SK-N-SH treated with all-trans-retinoic acid at 6 μM for 48 hours (cell line): ENCODE results near the gene FLT4.

Source experiments
- ATAC-seq: fragments of 200-7000 bp; cut with Tn5 transposase; 3 replicates; pipeline ENCODE4 v1.9.1; 2020; ENCODE audit warnings: mild to moderate bottlenecking, moderate library complexity
- ARNTL ChIP-seq: fragments of 450-650 bp; formaldehyde crosslinking; IDR thresholded peaks from 2 replicates; pipeline ENCODE4 v1.5.0; 2020; ENCODE audit warnings: low read depth, mild to moderate bottlenecking, moderate library complexity, borderline replicate concordance
- BACH2 ChIP-seq: fragments of 250-450 bp; sonication (Bioruptor Pico); IDR thresholded peaks from 2 replicates; pipeline ENCODE4 v1.9.0; 2021; ENCODE audit warnings: mild to moderate bottlenecking, borderline replicate concordance
- CSDC2 ChIP-seq: fragments of 250-450 bp; sonication (Bioruptor Pico); IDR thresholded peaks from 2 replicates; pipeline ENCODE4 v1.5.0; 2020; ENCODE audit warnings: mild to moderate bottlenecking, moderate library complexity
- ESRRG ChIP-seq: fragments of 250-450 bp; sonication (Bioruptor Pico); IDR thresholded peaks from 2 replicates; pipeline ENCODE4 v1.6.1; 2021; ENCODE audit warnings: mild to moderate bottlenecking
- ISL1 ChIP-seq: fragments of 250-450 bp; sonication (Bioruptor Pico); IDR thresholded peaks from 2 replicates; pipeline ENCODE4 v2.1.2; 2022; ENCODE audit warnings: mild to moderate bottlenecking, moderate library complexity
- PPARA ChIP-seq: fragments of 250-450 bp; sonication (Bioruptor Pico); IDR thresholded peaks from 2 replicates; pipeline ENCODE4 v1.5.0; 2020; ENCODE audit warnings: mild to moderate bottlenecking, borderline replicate concordance
- RARB ChIP-seq: fragments of 250-450 bp; sonication (Bioruptor Pico); IDR thresholded peaks from 2 replicates; pipeline ENCODE4 v1.8.0; 2021; ENCODE audit warnings: mild to moderate bottlenecking, moderate library complexity
- SNAI2 ChIP-seq: fragments of 250-450 bp; sonication (Bioruptor Pico); IDR thresholded peaks from 2 replicates; pipeline ENCODE4 v1.5.0; 2020; ENCODE audit warnings: mild to moderate bottlenecking, moderate library complexity
- TCF4 ChIP-seq: fragments of 250-450 bp; sonication (Bioruptor Pico); IDR thresholded peaks from 2 replicates; pipeline ENCODE4 v1.8.0; 2021; ENCODE audit warnings: mild to moderate bottlenecking, moderate library complexity, borderline replicate concordance
- ZC3H10 ChIP-seq: fragments of 250-450 bp; sonication (Bioruptor Pico); IDR thresholded peaks from 2 replicates; pipeline ENCODE4 v1.5.1; 2021; ENCODE audit warnings: mild to moderate bottlenecking, moderate library complexity
- ZFP30 ChIP-seq: fragments of 450-650 bp; formaldehyde crosslinking; IDR thresholded peaks from 2 replicates; pipeline ENCODE4 v1.5.0; 2022; ENCODE audit warnings: mild to moderate bottlenecking, moderate library complexity
- ZNF565 ChIP-seq: fragments of 450-650 bp; formaldehyde crosslinking; conservative IDR thresholded peaks from 2 replicates; pipeline ENCODE4 v1.5.0; 2020; ENCODE audit warnings: low read depth, mild to moderate bottlenecking, moderate library complexity
- ZNF70 ChIP-seq: fragments of 450-650 bp; formaldehyde crosslinking; IDR thresholded peaks from 2 replicates; pipeline ENCODE4 v1.5.0; 2020; ENCODE audit warnings: mild to moderate bottlenecking, moderate library complexity
- ZNF8 ChIP-seq: fragments of 450-650 bp; formaldehyde crosslinking; IDR thresholded peaks from 2 replicates; pipeline ENCODE4 v1.5.0; 2020; ENCODE audit warnings: mild to moderate bottlenecking, moderate library complexity
- TF ChIP-seq, protein P1 (sequence below): fragments of 250-450 bp; sonication (Bioruptor Pico); IDR thresholded peaks from 2 replicates; pipeline ENCODE4 v1.5.1; 2020; ENCODE audit warnings: low read depth, mild to moderate bottlenecking, moderate library complexity
- TF ChIP-seq, protein P2 (sequence below): fragments of 250-450 bp; sonication (Bioruptor Pico); IDR thresholded peaks from 2 replicates; pipeline ENCODE4 v1.8.0; 2020; ENCODE audit warnings: mild to moderate bottlenecking, moderate library complexity, borderline replicate concordance
- TF ChIP-seq, protein P3 (sequence below): fragments of 250-450 bp; sonication (Bioruptor Pico); IDR thresholded peaks from 2 replicates; pipeline ENCODE4 v1.5.0; 2020; ENCODE audit warnings: mild to moderate bottlenecking, moderate library complexity
- TF ChIP-seq, protein P4 (sequence below): fragments of 250-450 bp; sonication (Bioruptor Pico); IDR thresholded peaks from 2 replicates; pipeline ENCODE4 v1.5.1; 2021; ENCODE audit warnings: mild to moderate bottlenecking, moderate library complexity

The FLT4 gene

DNA sequence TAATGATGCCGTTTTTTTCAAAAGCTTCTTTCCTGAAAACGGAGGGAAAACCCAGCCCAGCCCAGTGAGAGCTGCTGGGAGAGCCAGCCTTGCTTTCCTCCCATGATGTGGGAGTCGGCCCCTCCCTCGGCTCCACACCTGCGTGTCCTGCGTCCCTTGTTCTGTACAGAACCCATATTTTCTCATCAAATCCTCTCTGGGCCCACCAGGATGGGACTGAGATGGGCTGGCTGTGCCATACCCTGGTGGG, 8.9 kb downstream of the FLT4 start (continued):
- TF ChIP-seq, protein P1, sequence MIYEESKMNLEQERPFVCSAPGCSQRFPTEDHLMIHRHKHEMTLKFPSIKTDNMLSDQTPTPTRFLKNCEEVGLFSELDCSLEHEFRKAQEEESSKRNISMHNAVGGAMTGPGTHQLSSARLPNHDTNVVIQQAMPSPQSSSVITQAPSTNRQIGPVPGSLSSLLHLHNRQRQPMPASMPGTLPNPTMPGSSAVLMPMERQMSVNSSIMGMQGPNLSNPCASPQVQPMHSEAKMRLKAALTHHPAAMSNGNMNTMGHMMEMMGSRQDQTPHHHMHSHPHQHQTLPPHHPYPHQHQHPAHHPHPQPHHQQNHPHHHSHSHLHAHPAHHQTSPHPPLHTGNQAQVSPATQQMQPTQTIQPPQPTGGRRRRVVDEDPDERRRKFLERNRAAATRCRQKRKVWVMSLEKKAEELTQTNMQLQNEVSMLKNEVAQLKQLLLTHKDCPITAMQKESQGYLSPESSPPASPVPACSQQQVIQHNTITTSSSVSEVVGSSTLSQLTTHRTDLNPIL, result no peak
- TF ChIP-seq ZNF565 (CRISPR knock-in tag) (no peak), PPARA (no peak), CSDC2 (CRISPR knock-in tag) (no peak), ISL1 (CRISPR knock-in tag) (no peak), ZNF8 (no peak), ZFP30 (no peak), ZC3H10 (CRISPR knock-in tag) (no peak)
- TF ChIP-seq, all 23 proteins: peak for 0

DNA sequence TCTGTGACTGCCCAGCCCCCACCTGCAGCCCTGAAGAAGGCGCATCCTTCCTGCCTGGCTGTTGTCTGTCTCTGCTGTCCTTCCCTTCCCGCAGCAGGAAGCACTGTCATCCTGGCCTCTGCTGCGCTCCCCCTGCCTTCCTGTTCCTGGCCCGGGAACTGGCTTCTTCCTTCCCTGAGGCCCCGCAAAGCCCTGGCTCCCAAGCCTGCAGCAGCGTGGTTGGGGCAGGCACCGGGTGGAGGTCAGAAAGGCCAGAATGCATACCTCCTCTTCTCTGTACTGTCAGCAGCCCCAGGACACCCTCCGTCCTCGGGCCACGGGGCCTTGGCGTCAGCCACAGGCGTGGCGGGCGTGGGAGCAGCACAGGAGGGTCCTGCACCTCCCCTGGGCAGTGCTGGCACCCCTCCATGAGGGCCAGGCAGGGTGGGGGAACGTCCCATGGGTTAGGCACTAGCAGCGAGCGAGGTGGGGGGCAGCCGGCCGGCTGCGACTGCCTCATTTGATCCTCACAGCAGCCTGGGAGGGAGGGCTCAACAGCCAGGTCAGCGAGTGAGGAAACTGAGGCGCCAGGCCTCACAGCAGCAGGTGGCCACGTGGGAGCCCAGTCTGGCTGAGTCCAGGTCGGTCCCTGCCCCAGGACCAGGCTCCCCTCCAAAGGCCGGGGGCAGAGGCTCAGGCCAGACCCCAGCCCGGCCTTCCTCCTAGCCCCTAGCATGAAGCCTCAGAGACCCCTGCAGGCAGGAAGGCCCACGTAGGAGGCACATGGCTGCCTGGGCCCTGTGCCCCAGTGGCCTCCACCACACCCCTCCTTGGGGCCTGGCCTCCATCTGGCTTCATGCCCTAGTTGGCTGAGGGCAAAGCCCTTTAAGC, 9.4 kb downstream of the FLT4 start:
- no peak for TF ChIP-seq ARNTL
- no peak for TF ChIP-seq ESRRG (CRISPR knock-in tag)
- TF ChIP-seq, protein P2, sequence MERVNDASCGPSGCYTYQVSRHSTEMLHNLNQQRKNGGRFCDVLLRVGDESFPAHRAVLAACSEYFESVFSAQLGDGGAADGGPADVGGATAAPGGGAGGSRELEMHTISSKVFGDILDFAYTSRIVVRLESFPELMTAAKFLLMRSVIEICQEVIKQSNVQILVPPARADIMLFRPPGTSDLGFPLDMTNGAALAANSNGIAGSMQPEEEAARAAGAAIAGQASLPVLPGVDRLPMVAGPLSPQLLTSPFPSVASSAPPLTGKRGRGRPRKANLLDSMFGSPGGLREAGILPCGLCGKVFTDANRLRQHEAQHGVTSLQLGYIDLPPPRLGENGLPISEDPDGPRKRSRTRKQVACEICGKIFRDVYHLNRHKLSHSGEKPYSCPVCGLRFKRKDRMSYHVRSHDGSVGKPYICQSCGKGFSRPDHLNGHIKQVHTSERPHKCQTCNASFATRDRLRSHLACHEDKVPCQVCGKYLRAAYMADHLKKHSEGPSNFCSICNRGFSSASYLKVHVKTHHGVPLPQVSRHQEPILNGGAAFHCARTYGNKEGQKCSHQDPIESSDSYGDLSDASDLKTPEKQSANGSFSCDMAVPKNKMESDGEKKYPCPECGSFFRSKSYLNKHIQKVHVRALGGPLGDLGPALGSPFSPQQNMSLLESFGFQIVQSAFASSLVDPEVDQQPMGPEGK (CRISPR knock-in tag), result no peak
- TF ChIP-seq, protein P1, result no peak
- TF ChIP-seq, protein P3, sequence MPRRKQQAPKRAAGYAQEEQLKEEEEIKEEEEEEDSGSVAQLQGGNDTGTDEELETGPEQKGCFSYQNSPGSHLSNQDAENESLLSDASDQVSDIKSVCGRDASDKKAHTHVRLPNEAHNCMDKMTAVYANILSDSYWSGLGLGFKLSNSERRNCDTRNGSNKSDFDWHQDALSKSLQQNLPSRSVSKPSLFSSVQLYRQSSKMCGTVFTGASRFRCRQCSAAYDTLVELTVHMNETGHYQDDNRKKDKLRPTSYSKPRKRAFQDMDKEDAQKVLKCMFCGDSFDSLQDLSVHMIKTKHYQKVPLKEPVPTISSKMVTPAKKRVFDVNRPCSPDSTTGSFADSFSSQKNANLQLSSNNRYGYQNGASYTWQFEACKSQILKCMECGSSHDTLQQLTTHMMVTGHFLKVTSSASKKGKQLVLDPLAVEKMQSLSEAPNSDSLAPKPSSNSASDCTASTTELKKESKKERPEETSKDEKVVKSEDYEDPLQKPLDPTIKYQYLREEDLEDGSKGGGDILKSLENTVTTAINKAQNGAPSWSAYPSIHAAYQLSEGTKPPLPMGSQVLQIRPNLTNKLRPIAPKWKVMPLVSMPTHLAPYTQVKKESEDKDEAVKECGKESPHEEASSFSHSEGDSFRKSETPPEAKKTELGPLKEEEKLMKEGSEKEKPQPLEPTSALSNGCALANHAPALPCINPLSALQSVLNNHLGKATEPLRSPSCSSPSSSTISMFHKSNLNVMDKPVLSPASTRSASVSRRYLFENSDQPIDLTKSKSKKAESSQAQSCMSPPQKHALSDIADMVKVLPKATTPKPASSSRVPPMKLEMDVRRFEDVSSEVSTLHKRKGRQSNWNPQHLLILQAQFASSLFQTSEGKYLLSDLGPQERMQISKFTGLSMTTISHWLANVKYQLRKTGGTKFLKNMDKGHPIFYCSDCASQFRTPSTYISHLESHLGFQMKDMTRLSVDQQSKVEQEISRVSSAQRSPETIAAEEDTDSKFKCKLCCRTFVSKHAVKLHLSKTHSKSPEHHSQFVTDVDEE (CRISPR knock-in tag), result no peak

DNA sequence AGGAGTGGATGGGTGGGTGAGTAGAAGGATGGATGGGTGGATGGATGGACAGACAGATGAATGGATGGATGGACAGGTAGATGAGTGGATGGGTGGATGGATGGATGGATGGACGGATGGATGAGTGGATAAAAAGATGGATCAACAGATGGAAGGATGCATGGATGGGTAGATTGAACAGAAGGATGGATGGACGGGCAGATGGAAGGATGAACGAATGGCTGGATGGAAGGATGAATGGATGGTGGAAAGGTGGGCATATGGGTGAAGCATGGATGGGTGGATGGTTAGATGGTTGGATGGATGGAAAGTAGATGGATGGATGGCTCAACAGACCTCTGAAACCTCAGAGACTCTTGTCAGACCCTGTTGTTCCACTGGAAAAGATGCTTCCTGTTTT, 10.1 kb downstream of the FLT4 start:
- no peak for ATAC-seq

More for the DNA sequence above, 9.4 kb downstream of the FLT4 start:
- no peak for ATAC-seq

More for the DNA sequence above, 10.1 kb downstream of the FLT4 start:
- TF ChIP-seq ESRRG (CRISPR knock-in tag) (no peak), ZNF565 (CRISPR knock-in tag) (no peak), TCF4 (CRISPR knock-in tag) (no peak), ZNF70 (CRISPR knock-in tag) (no peak), SNAI2 (no peak), BACH2 (CRISPR knock-in tag) (no peak), ISL1 (CRISPR knock-in tag) (no peak), RARB (CRISPR knock-in tag) (no peak)
- TF ChIP-seq, protein P1, result no peak
- TF ChIP-seq, protein P2 (CRISPR knock-in tag), result no peak
- TF ChIP-seq, protein P4, sequence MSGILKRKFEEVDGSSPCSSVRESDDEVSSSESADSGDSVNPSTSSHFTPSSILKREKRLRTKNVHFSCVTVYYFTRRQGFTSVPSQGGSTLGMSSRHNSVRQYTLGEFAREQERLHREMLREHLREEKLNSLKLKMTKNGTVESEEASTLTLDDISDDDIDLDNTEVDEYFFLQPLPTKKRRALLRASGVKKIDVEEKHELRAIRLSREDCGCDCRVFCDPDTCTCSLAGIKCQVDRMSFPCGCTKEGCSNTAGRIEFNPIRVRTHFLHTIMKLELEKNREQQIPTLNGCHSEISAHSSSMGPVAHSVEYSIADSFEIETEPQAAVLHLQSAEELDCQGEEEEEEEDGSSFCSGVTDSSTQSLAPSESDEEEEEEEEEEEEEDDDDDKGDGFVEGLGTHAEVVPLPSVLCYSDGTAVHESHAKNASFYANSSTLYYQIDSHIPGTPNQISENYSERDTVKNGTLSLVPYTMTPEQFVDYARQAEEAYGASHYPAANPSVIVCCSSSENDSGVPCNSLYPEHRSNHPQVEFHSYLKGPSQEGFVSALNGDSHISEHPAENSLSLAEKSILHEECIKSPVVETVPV, result no peak
